Subcutaneous abdominal adipose tissue (tissue), 5 donors: Measurements from ENCODE around the gene MAML2.
A peak's percentile ranks its signal among the peaks of the same experiment; 100 is the strongest.

Experiments
- H3K27ac ChIP-seq: one replicate; pipeline ENCODE4 v1.7.0; 2013; ENCODE audit warnings: low read depth, mild to moderate bottlenecking, inconsistent platforms, low read length, moderate library complexity
- H3K27me3 ChIP-seq, 5 donors: one replicate each; pipeline ENCODE4 v1.7.0; 2013; ENCODE audit warnings: low read length in 5 of 5, inconsistent platforms in 1 of 5; ENCODE audit not compliant: control insufficient read depth in 5 of 5, insufficient read depth in 4 of 5
- H3K36me3 ChIP-seq, 5 donors: one replicate each; pipeline ENCODE4 v1.7.0; 2013; ENCODE audit warnings: low read length in 5 of 5; ENCODE audit not compliant: control insufficient read depth in 5 of 5, insufficient read depth in 5 of 5
- H3K4me1 ChIP-seq, 5 donors: one replicate each; pipeline ENCODE4 v1.7.0; 2013; ENCODE audit warnings: low read length in 5 of 5, mild to moderate bottlenecking in 3 of 5, moderate library complexity in 1 of 5; ENCODE audit not compliant: control insufficient read depth in 5 of 5, insufficient read depth in 5 of 5
- H3K4me3 ChIP-seq, 5 donors: one replicate each; pipeline ENCODE4 v1.7.0; 2013; ENCODE audit warnings: low read length in 5 of 5, low read depth in 1 of 5
- H3K9ac ChIP-seq, 5 donors: one replicate each; pipeline ENCODE4 v1.7.0; 2013; ENCODE audit warnings: low read length in 5 of 5, mild to moderate bottlenecking in 4 of 5, moderate library complexity in 3 of 5
- H3K9me3 ChIP-seq, 5 donors: one replicate each; pipeline ENCODE4 v1.7.0; 2013; ENCODE audit warnings: low read length in 5 of 5; ENCODE audit not compliant: control insufficient read depth in 5 of 5
- donor health status: healthy.
- donor health status: healthy.
- donor health status: healthy.
- donor health status: healthy.
- donor health status: healthy.

MAML2 gene

GRCh38 chr11:96319898-96320656 lies 22.9 kb downstream of the MAML2 start:
- no peak overlapping the region for H3K4me3 ChIP-seq
- no peaks in the 10 kb centered on the region for H3K27me3 ChIP-seq
- H3K9ac ChIP-seq, result no peak overlapping the region
- peak overlapping the region; percentile 38 for H3K27ac ChIP-seq
- H3K4me1 ChIP-seq, result peaks cover 0 to 65% (median 52%) of the 10 kb centered on the region in 5 donors
- no peaks in the 10 kb centered on the region for H3K9me3 ChIP-seq
- no peaks in the 10 kb centered on the region for H3K36me3 ChIP-seq

- Histone ChIP-seq H3K4me3 (no peak overlapping the region), H3K9ac (no peak overlapping the region), H3K27me3 (no peaks in the 10 kb centered on the region), H3K9me3 (no peaks in the 10 kb centered on the region), H3K36me3 (no peaks in the 10 kb centered on the region), H3K4me1 (peaks cover 3 to 70% (median 58%) of the 10 kb centered on the region in 5 donors), H3K27ac (no peak overlapping the region)
Observed at GRCh38 chr11:96318850-96319249, 24.1 kb downstream of the MAML2 start.

GRCh38 chr11:96318399-96318798 lies 24.6 kb downstream of the MAML2 start:
- no peaks in the 10 kb centered on the region for H3K9me3 ChIP-seq
- H3K4me3 ChIP-seq, result no peak overlapping the region
- no peak overlapping the region for H3K27ac ChIP-seq
- H3K9ac ChIP-seq, result no peak overlapping the region
- peaks cover 4 to 72% (median 63%) of the 10 kb centered on the region in 5 donors for H3K4me1 ChIP-seq
- H3K36me3 ChIP-seq, result no peaks in the 10 kb centered on the region
- H3K27me3 ChIP-seq, result no peaks in the 10 kb centered on the region

GRCh38 chr11:96317985-96318384 lies 25.0 kb downstream of the MAML2 start:
- H3K36me3 ChIP-seq, result no peaks in the 10 kb centered on the region
- no peak overlapping the region for H3K9ac ChIP-seq
- H3K27me3 ChIP-seq, result no peaks in the 10 kb centered on the region
- H3K9me3 ChIP-seq, result no peaks in the 10 kb centered on the region
- H3K27ac ChIP-seq, result no peak overlapping the region
- H3K4me1 ChIP-seq, result peaks cover 4 to 72% (median 64%) of the 10 kb centered on the region in 5 donors
- H3K4me3 ChIP-seq, result no peak overlapping the region

- Histone ChIP-seq H3K9me3 (no peaks in the 10 kb centered on the region), H3K4me3 (no peak overlapping the region), H3K36me3 (no peaks in the 10 kb centered on the region), H3K9ac (no peak overlapping the region), H3K27me3 (no peaks in the 10 kb centered on the region), H3K4me1 (peaks cover 4 to 72% (median 66%) of the 10 kb centered on the region in 5 donors), H3K27ac (no peak overlapping the region)
Observed at GRCh38 chr11:96317571-96317970, 25.4 kb downstream of the MAML2 start.

GRCh38 chr11:96316869-96317268 lies 26.1 kb downstream of the MAML2 start:
- Histone ChIP-seq H3K36me3 (no peaks in the 10 kb centered on the region), H3K9me3 (no peaks in the 10 kb centered on the region), H3K9ac (no peak overlapping the region), H3K27me3 (no peaks in the 10 kb centered on the region), H3K27ac (no peak overlapping the region), H3K4me1 (peaks cover 4 to 72% (median 67%) of the 10 kb centered on the region in 5 donors), H3K4me3 (no peak overlapping the region)

GRCh38 chr11:96315476-96315875 lies 27.5 kb downstream of the MAML2 start:
- Histone ChIP-seq H3K4me3 (no peak overlapping the region), H3K27ac (no peak overlapping the region), H3K9ac (no peak overlapping the region), H3K4me1 (peaks cover 7 to 70% (median 61%) of the 10 kb centered on the region in 5 donors), H3K36me3 (no peaks in the 10 kb centered on the region), H3K9me3 (no peaks in the 10 kb centered on the region), H3K27me3 (no peaks in the 10 kb centered on the region)

GRCh38 chr11:96314326-96315020 lies 28.5 kb downstream of the MAML2 start:
- H3K36me3 ChIP-seq, result no peaks in the 10 kb centered on the region
- H3K27ac ChIP-seq, result peak overlapping the region; percentile 66
- no peaks in the 10 kb centered on the region for H3K9me3 ChIP-seq
- H3K27me3 ChIP-seq, result no peaks in the 10 kb centered on the region
- H3K4me3 ChIP-seq, result no peak overlapping the region
- peaks cover 7 to 64% (median 54%) of the 10 kb centered on the region in 5 donors for H3K4me1 ChIP-seq
- H3K9ac ChIP-seq, result peak overlapping the region in 1 of 5 donors; percentile 32

- peak overlapping the region; percentile 66 for H3K27ac ChIP-seq
Observed at GRCh38 chr11:96313163-96313562, 29.8 kb downstream of the MAML2 start.

GRCh38 chr11:96311120-96311568 lies 31.9 kb downstream of the MAML2 start:
- H3K4me3 ChIP-seq, result no peak overlapping the region
- H3K9me3 ChIP-seq, result no peaks in the 10 kb centered on the region
- H3K4me1 ChIP-seq, result peaks cover 12 to 62% (median 54%) of the 10 kb centered on the region in 5 donors
- H3K36me3 ChIP-seq, result no peaks in the 10 kb centered on the region
- peak overlapping the region; percentile 26 for H3K27ac ChIP-seq
- H3K9ac ChIP-seq, result no peak overlapping the region
- no peaks in the 10 kb centered on the region for H3K27me3 ChIP-seq

More at GRCh38 chr11:96313163-96313562, 29.8 kb downstream of the MAML2 start:
- Histone ChIP-seq H3K9ac (no peak overlapping the region), H3K36me3 (no peaks in the 10 kb centered on the region), H3K4me3 (no peak overlapping the region), H3K27me3 (no peaks in the 10 kb centered on the region), H3K9me3 (no peaks in the 10 kb centered on the region), H3K4me1 (peaks cover 7 to 62% (median 54%) of the 10 kb centered on the region in 5 donors)
